Activated CD4-positive, alpha-beta T cell treated with anti-CD3 and anti-CD28 coated beads, Interleukin-10, Interleukin-2, amounts not matched to agents 100 ng/mL and 50 ng/mL, durations not matched to agents 16 hours and 8 hours (primary cell): ENCODE data around the gene SNCB.
A peak's percentile ranks its signal among the peaks of the same experiment; 100 is the strongest.

Experiments
- DNase-seq: peaks from one replicate; pipeline ENCODE4 v3.0.0-alpha.2; 2020

The SNCB gene

DNA sequence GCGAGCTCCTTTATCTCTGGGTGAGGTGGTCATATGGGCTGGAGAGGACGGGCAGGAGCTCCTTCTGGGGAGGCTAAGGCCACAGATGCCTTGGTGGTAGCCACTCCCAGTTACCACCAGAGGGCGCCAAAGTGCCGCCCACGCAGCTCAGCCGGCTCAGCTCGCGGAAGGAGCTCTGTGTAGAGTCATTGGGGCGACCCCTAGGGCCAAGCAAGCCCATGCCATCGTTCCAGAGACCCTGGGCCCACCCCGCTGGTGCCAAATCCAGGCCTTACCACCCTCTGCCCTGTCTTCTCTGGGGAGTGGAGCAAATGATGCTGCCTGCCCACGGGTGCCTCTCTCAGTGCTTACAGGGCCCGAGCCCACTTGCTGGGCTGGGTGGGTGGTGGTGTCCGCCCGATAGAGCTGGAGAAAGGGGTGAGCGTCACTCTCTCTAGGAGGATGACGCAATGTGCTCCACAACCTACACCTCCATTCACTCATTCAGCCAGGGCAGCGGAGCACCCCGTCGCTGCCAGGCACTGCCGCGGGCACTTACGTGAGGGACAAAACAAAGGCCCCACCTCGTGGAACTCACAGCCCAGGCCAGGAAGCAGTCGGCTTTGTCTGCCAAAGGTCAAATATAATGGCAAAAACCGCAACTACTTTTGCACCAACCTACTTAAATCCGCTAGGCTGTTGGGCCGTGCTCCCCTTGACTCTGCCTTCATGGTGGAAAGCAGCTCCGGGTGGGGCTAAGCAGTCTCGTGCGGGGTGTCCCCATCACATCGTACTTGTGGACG lies 30.7 kb upstream of the SNCB start:
- DNase-seq = peak; percentile 81

DNA sequence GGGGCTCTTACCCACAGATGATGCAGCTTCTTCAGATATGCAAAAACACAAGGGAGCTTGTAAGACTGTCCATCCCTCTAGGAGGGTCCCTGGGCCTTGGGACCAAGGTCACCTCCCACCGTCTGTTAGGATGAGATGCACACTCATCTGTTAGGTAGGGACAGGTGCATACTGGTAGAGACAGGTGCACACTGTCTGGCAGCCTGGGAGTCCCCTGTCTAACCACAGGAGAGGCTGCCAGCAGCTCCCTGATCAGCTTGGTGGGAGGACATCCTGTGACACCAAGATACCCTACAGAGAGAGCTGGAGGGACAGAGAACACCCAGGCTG lies 30.2 kb upstream of the SNCB start:
- no peak for DNase-seq

DNA sequence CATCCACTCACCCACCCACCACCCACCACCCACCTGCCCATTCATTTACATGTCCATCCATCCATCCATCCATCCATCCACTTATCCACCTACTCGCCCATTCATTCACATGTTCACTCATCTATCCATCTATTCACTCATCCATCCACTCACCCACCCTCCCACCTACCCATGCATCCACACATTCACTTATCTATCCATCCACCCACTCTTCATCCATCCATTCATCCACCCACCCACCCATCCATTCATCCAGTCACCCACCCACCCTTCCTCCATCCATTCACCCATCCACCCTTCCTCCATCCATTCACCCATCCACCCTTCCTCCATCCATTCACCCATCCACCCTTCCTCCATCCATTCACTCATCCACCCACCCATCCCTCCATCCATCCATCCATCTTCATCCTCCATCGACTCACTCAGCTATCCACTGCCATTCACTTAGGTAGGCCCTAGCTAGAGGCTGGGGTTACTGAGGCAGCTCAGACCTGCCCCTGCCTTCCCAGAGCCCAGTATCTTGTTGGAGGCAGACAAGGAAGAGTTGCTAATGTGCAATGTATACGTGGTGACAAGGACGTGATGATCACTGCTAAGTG lies 29.6 kb upstream of the SNCB start:
- DNase-seq = no peak

DNA sequence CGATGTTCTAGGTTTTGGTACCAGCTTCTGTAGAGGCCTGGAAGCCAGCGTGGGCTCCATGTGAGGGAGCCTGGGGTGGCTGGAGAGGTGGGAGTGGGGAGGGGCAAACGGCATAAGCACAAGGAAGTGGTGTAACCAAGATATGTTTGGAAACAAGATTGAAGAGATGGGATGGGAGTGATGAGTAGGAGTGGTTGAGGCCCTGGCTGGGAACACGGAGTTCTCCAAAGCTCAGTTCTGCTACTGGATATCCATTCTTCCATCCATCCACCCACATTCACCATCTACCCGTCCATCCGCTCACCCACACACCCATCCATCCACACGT lies 29.1 kb upstream of the SNCB start:
- DNase-seq = no peak

GRCh38 chr5:176658817-176659511 lies 28.6 kb upstream of the SNCB start:
- peak; percentile 34 for DNase-seq

GRCh38 chr5:176658007-176658599 lies 27.8 kb upstream of the SNCB start:
- DNase-seq = peak; percentile 71

DNA sequence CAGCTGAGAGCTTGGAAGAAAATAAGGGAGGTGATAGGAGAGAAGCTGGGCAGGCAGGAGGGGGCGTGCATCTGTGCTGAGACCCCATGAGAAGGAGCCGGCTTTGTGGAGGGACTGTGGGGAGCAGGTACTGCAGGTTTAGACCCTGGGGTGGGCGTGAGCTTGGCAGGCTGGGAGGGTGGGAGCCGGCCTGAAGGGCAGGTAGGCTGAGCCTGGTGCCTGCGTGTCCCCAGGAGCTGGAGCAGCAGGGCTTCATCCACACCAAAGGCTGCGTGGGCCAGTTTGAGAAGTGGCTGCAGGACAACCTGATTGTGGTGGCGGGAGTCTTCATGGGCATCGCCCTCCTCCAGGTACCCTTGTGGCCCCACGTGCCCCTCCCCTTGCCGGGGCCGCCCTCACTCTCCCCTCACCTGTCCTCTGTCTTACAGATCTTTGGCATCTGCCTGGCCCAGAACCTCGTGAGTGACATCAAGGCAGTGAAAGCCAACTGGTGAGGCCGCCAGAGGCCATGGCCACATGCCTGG lies 26.2 kb upstream of the SNCB start:
- DNase-seq = no peak

GRCh38 chr5:176654856-176655255 lies 24.5 kb upstream of the SNCB start:
- no peak for DNase-seq

- DNase-seq = peak; percentile 81
These were observed 23.4 kb upstream of the SNCB start for GRCh38 chr5:176653401-176654385.

DNA sequence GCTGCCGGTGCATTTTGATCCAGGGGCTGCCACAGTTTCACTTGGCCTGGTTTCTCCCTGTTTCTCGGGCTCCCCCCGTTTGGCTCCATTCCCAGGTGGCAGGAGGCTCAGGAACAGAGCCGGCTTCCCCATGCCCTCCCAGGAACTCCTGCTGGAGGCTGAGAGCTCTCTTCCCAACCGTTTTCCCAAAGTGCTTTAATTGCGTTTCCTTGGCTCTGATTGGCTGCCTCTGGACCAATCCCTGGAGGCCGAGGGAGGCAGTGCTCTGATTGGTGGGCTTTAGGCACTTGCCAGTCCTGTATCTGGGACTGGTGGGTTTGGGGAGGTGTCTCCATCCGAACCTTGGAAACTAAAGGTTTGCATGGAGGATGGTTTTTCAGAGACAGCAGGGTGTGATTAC lies 21.8 kb upstream of the SNCB start:
- no peak for DNase-seq

DNA sequence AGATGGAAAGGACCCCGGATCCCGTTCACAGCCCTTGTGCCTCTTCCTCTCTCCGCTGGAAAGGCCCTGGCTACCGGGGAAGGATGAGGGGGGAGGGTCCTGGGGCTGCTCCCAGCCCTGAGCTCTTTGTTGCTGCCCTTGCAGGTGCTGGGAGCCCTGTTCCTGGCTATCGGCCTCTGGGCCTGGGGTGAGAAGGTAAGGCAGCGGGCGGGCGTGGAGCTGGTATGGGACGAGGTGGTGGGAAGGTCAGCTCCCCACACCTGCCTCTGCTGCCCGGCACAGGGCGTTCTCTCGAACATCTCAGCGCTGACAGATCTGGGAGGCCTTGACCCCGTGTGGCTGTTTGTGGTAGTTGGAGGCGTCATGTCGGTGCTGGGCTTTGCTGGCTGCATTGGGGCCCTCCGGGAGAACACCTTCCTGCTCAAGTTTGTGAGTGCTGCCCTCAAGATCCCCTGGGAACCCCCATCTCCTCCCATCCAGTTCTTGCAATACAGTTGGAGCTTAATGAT lies 21.2 kb upstream of the SNCB start:
- no peak for DNase-seq

DNA sequence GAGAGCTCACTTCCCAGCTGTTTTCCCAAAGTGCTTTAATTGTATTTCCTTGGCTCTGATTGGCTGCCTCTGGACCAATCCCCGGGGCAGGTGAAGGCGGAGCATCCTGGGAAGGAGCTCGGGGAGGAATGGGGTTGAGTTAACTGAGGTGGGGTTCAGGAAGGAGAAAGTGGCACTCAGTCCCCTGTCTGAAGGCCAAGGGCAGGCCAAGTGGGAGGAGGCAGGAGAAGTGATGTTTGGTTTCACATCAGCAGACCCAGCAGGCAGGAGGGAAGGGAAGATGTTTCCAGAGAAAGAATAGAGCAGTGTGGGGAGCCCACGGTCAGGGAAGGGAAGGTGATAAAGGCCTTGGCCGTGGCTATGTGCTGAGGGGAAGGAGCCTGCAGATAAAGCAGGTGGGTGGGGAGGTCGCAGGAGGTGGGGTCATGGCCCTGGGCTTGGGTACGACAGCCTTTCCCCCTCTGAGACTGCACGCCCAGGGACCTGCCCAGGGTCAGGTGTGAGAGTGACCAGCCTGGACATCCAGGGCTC lies 20.1 kb upstream of the SNCB start:
- no peak for DNase-seq

DNA sequence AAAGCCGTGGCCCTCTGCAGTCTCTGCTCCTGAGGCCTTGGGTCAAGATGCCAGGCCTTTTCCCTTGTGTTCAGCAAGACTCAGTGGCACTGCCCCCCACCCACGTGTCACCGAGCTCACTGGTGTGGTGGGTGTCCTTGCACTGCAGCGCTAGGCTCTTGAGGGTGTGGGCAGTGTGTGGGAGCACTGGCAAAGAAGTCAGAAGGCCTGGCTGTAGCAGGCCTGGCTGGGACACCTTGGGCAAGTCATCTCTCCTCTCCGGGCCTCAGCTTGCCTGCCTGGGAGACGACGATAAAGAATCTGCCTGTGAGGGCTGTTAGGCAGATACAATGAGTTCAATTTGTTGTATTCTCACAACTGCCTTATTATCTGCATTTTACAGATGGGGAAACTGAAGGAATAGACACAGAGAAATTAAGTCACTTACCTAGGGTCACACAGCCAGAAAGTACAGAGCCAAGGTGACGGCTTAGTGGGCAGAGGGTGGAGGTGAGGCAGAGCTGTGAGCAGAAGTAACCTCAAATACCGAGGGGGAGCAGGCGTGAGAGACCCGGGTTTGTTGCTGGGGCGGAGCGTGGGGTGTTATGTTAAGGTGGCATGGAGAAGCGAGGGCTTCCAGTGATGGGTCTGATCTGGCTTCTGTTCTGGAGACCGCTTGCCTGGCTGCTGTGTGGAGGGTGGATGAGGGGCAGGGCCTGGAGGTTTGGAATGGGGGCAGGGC lies 18.3 kb upstream of the SNCB start:
- peak; percentile 16 for DNase-seq

DNA sequence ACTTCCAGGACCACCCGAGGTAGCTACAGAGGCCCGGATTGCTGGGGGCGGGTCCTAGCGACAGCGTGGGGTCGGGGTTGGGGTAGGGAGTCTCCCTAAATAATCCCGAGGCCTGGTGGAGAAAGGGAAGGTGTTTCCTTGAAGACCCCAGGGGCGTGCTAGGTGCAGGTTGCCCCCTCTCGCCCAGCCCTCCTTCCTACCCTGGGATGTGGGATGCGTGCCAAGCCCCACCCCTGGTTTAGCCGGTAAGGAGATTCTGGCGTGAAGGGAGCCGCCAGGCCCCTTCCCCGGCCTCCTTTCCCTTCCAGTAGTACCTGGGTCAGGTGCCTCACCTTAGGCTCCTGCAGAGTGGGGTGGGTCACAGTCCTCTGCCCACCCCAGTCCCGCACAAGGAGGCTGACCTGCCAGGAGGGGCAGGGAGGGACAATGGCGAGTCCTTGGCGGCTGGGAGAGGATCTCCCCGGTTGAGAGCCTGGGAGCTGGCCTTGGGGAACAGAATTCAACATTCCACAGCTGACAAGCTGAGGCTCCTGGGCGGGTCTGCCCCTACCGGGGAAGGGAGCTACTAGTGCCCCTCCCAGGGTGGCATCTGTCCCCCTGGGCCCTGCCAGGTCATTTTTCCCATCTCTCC lies 17.6 kb upstream of the SNCB start:
- no peak for DNase-seq

GRCh38 chr5:176647030-176647842 lies 16.9 kb upstream of the SNCB start, which contains the start of gene TSPAN17:
Gene TSPAN17 (plus strand): TSS chr5:176647484. CDS start chr5:176647616, 132 bp downstream.
- DNase-seq = peak; percentile 100

DNA sequence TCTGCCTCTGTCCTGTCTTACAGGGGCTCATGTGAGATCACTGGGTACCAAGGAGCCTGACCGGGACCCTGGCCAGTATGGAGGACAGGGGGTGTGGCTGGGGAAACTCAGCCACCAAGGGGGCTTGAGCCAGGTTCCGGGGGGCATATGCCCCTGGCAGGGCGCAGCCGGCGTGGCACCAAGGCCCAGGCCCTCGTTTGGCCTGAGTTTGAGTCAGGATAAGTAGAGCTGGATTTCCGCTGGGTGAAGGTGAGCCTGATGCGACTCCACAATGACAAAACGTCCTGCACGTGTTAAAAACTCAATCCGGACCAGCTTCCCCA lies 16.3 kb upstream of the SNCB start:
- DNase-seq = no peak

DNA sequence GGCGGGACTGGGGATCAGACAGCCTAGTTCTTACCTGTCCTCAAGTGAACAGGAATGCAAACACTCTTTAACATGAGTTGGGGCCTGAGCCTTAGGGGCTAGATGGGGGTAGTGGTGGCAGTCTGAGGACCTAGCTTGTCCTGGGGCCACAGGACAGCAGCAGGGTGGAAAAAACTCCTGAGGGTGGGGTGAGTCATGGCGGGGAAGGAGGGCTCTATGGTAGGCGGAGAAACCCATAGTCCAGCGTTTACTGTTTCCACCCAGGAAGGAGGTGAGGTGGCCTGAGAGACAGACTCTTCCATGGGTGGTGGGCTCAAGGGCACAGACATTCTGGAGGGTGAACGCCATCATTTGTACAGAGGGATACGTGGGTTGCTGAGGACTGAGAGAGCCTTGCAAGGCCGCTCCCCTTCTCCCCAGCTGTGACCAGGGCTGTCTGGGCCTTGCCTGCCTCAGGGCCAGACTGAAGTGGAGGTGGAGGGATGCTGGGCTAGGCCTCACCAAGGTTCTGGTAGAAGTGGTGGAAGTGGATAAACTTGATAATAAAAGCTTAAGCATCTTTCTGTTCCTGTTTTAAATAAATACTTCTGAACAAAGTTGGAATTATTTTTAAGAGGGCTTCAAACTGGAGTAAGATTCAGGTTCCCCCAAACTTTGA lies 15.8 kb upstream of the SNCB start:
- no peak for DNase-seq

- no peak for DNase-seq
These were observed 14.7 kb upstream of the SNCB start for GRCh38 chr5:176644878-176645670.

DNA sequence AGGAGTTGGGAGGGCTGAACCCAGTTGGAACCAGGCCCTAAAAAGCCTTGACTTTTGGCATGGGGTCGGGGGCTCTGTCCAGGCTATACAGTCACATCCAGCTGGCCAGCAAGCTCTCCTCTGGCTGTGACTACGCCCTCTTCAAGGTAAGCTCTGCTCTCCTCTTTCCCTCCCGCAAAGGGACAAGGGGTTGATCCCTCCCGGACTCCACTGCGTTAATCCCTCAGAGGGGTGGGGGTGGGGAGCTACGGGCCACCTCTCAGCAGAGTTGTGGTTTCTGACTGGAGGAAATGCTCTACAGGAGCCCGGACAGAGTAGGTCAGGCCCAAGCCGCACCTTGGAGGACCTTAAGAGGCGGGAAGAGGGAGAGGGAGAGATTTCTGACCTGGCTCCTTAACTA lies 14.0 kb upstream of the SNCB start:
- DNase-seq = no peak
